ENCODE results near the gene MOXD1.

Gene MOXD1

DNA sequence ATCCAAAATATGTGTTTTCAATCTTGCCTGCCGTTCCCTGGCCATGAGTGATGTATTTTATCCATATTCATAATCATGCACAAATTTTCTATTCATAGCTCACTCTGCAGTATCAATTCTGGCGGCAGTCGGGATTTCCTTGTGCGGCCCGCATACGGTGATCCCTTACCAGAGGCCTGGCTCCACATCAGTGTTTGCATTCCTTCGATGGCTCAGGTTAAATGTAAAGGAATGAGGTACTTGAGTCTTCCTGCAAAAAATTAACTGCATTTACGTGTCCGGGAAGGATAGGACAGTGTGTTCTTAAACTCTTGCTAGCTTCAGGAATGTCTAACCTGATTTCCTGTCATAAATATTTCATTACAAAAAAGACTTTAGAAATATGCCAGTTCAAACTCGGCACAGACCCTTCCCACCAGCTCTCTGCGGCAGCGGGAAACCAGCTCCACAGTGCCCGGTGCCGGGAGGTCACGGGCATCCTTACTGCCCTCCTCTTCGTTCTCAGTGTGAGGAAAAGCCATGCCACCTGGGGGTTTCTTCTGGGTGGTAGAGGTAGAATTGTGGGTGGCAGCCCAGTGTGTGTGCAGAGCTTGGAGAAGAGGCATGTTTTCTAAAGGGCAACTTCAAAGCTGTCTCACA is 154.5 kb downstream of the MOXD1 start:
- in situ Hi-C loops (cut with MboI; ENCODE audit: low sequenced_read_pairs) = no loop called here

DNA sequence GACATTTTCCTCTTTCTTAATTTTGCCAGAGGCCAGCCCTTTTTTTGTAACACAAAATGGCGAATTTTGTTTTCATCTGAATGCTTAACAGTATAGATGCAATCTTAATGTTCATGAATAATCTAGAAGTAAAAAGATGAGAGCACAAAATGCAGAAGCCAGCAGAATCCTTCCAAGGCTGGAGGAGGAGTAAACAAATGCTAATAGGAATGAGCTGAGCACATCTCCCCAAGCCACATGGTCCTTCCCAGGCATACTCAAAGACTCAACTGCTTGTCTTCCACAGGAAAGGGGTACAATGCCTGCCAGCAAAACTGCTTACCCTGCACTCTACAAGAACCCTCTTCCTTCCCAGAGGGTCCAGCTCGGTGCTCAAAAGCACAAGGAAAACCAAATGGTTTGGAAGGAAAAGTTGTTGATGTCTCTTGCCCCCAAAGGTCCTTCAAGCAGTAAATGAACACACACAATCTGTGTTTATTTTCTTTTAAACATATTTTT is 155.1 kb downstream of the MOXD1 start:
- in situ Hi-C loops (cut with MboI; ENCODE audit: low sequenced_read_pairs) = no loop called here
